Uterus (tissue), 4 donors: Measurements from ENCODE around the gene MAN2A1. TPM values are rescaled to one million over a fixed set of nuclear protein-coding genes. Genes with fewer than 3 reads are reported as not detected.

Source experiments
- DNase-seq, 2 donors: peaks; one replicate each; pipeline ENCODE4 v3.0.0-alpha.2; 2019 to 2020
- H3K27ac ChIP-seq, 2 donors: fragments of 200-600 bp; sonication (generic); 1 replicate in 1 of 2; 2 replicates in 1 of 2; pipeline ENCODE4 v1.5.1; 2016 to 2018
- H3K27me3 ChIP-seq, 2 donors: fragments of 200-600 bp; sonication (generic); one replicate each; pipeline ENCODE4 v1.5.1; 2018 to 2019; ENCODE audit warnings: control low read depth in 1 of 2
- H3K36me3 ChIP-seq, 2 donors: fragments of 200-600 bp; sonication (generic); one replicate each; pipeline ENCODE4 v1.5.1; 2019; ENCODE audit warnings: control low read depth in 1 of 2
- H3K4me1 ChIP-seq, 2 donors: fragments of 200-600 bp; sonication (generic); one replicate each; pipeline ENCODE4 v1.5.1; 2018 to 2019; ENCODE audit warnings: control low read depth in 1 of 2
- H3K4me3 ChIP-seq, 2 donors: fragments of 200-600 bp; sonication (generic); 1 replicate in 1 of 2; 2 replicates in 1 of 2; pipeline ENCODE4 v1.5.1; 2018 to 2019; ENCODE audit warnings: mild to moderate bottlenecking in 1 of 2
- H3K9me3 ChIP-seq, 2 donors: fragments of 200-600 bp; sonication (generic); one replicate each; pipeline ENCODE4 v1.5.1; 2019; ENCODE audit warnings: control low read depth in 1 of 2
- POLR2A ChIP-seq, 2 donors: fragments of 450-650 bp; IDR thresholded peaks; one replicate each; pipeline ENCODE4 v1.6.1; 2016; ENCODE audit warnings: antibody characterized with exemption in 2 of 2, mild to moderate bottlenecking in 1 of 2, moderate library complexity in 1 of 2
- intact Hi-C: fragments of 100-400 bp; cut with DNase I; formaldehyde crosslinking; loops from one replicate; pipeline ENCODE4 v1.15.1; 2023; ENCODE audit warnings: low total_unique reads
- total RNA-seq, 4 donors: library from RNA; depleted of rRNA in 3 of 4; stranded (reverse); fragments of >200 nt in 3 of 4; gene quantifications; one replicate each; pipeline versions ENCODE4 v1.1.0 to v1.2.4, GENCODE V29; 2014 to 2023
- TF ChIP-seq, protein P1 (sequence below), 4 experiments: fragments of 200-600 bp in 2 of 4; fragments of 450-650 bp in 2 of 4; sonication (generic) in 2 of 4; IDR thresholded peaks; one replicate each; pipeline ENCODE4 v1.5.1; 2016 to 2019; ENCODE audit warnings: antibody characterized with exemption in 4 of 4, mild to moderate bottlenecking in 2 of 4, moderate library complexity in 1 of 4
- donor health status: DM: yes; HTN: yes; CAD: no.

MAN2A1 gene
- total RNA-seq, 4 donors from 2014 or later: 22.8 to 109 (median 40.6) TPM

DNA sequence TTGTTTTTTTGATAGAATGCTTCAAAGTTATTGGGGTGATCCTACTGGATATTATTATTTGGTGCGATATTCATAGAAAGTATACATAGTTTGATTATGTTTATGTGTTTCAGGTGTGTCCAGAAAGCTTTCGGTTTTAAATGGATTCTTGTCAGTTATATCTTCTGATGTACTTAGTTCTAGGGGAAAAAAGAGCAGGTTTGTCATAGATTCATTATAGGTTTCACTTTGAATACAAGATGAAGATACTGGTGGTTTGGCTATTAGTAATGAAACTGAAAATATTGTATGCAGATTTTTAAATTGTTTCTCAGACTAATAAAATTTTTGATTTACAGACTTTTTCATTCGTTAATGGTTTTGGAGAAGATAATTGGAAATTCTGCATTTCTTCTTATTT, 98.9 kb downstream of the MAN2A1 start:
- H3K4me1 ChIP-seq: no peaks in the 10 kb centered on the region
- DNase-seq: no peak
- intact Hi-C loops: no loop called here
- H3K4me3 ChIP-seq: no peak overlapping the region
- H3K36me3 ChIP-seq: no peaks in the 10 kb centered on the region
- H3K27ac ChIP-seq: no peak overlapping the region
- TF ChIP-seq, protein P1, sequence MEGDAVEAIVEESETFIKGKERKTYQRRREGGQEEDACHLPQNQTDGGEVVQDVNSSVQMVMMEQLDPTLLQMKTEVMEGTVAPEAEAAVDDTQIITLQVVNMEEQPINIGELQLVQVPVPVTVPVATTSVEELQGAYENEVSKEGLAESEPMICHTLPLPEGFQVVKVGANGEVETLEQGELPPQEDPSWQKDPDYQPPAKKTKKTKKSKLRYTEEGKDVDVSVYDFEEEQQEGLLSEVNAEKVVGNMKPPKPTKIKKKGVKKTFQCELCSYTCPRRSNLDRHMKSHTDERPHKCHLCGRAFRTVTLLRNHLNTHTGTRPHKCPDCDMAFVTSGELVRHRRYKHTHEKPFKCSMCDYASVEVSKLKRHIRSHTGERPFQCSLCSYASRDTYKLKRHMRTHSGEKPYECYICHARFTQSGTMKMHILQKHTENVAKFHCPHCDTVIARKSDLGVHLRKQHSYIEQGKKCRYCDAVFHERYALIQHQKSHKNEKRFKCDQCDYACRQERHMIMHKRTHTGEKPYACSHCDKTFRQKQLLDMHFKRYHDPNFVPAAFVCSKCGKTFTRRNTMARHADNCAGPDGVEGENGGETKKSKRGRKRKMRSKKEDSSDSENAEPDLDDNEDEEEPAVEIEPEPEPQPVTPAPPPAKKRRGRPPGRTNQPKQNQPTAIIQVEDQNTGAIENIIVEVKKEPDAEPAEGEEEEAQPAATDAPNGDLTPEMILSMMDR (IDR thresholded peaks at IDR 0.05): no peak
- no peak for TF ChIP-seq POLR2A (IDR thresholded peaks at IDR 0.05)
- no peaks in the 10 kb centered on the region for H3K27me3 ChIP-seq
- H3K9me3 ChIP-seq: no peaks in the 10 kb centered on the region

DNA sequence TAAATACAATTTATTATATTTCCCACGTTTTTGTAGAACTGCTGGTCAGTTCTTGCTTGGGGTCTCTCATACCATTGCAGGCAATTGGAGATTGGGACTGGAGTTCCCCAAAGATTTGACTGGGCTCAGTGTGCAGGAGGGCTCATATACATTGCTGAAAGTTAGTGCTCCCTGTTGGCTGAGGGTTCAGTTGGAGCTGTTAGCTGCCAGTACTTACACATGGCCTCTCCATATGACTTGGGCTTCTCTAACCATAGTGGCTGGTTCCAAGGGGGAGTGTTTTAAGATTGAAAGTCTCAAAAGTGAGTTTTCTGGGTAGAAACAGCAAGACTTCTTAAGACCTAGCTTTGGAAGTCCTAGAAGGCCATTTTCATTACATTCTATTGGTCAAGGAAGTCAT, 102.9 kb downstream of the MAN2A1 start:
- H3K27ac ChIP-seq: no peak overlapping the region
- H3K4me1 ChIP-seq: no peaks in the 10 kb centered on the region
- no peaks in the 10 kb centered on the region for H3K9me3 ChIP-seq
- DNase-seq: no peak
- intact Hi-C loops: no loop called here
- no peaks in the 10 kb centered on the region for H3K36me3 ChIP-seq
- TF ChIP-seq POLR2A (IDR thresholded peaks at IDR 0.05): no peak
- TF ChIP-seq, protein P1 (IDR thresholded peaks at IDR 0.05): no peak
- no peak overlapping the region for H3K4me3 ChIP-seq
- no peaks in the 10 kb centered on the region for H3K27me3 ChIP-seq

DNA sequence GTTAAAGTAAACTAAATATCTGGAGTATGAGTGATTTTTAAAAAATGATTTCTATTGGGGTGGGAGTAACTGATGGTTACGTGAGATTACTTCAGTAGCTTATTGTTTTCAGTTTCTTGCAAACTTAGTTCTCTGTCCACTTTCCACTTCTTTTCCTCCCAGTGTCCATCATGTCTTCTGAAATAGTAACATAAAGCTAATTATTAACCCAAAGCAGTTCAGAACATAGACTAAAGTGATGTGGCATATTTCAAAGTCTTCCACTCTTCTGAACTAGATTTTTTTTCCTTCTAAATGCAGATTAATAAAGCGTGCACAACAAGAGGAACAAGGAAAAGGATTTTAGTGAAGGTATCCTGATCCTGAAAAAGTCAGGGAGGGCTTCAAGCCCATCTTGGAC, 114.1 kb downstream of the MAN2A1 start:
- no peaks in the 10 kb centered on the region for H3K27me3 ChIP-seq
- no peaks in the 10 kb centered on the region for H3K4me1 ChIP-seq
- no peaks in the 10 kb centered on the region for H3K9me3 ChIP-seq
- intact Hi-C loops: no loop called here
- no peak overlapping the region for H3K4me3 ChIP-seq
- DNase-seq: no peak
- no peak for TF ChIP-seq POLR2A (IDR thresholded peaks at IDR 0.05)
- TF ChIP-seq, protein P1 (IDR thresholded peaks at IDR 0.05): no peak
- H3K36me3 ChIP-seq: peaks cover 0 to 4% of the 10 kb centered on the region in 2 donors
- no peak overlapping the region for H3K27ac ChIP-seq

DNA sequence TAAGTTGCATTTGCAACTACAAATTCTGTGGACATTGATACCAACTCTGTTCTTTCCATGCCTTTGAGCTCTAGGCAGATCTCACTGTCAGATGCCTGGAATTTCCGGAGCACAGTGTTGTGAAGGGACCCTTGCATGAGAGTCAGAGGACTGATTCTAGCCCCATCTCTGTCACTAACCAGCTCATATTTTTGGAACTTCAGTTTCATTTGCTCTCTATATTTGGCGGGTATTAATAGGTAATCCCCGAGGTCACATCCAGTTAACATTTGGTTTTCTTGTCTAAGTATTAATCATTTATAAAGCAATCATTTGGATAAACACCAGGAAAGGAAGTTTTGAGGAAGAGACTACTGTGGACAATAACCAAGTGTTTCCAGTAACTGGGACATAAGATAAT, 115.7 kb downstream of the MAN2A1 start:
- no peak overlapping the region for H3K27ac ChIP-seq

DNA sequence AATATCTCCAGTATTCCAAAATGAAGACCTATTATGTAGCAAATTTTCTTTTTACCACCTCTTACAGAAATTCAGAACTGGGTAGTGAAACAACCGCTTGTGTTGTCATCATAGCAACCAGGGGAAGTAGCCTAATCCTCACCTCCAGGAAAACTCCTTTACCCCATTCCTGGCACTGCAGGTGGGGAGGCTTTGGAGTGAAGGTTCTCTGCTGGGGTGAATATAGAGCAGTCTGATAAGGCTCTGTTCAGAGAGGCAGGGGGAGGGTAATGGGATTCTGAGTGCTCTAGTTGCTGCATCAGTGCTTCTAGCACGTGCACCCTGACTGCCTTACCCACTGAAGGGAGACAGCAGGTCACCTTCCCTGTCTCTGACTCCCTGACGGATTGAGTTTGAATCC, 116.2 kb downstream of the MAN2A1 start:
- TF ChIP-seq, protein P1 (IDR thresholded peaks at IDR 0.05): no peak
- TF ChIP-seq POLR2A (IDR thresholded peaks at IDR 0.05): no peak
- DNase-seq: no peak
- no peaks in the 10 kb centered on the region for H3K27me3 ChIP-seq
- intact Hi-C loops: no loop called here
- H3K9me3 ChIP-seq: no peaks in the 10 kb centered on the region
- peaks cover 0 to 4% of the 10 kb centered on the region in 2 donors for H3K36me3 ChIP-seq
- H3K4me1 ChIP-seq: no peaks in the 10 kb centered on the region
- H3K27ac ChIP-seq: no peak overlapping the region
- no peak overlapping the region for H3K4me3 ChIP-seq

More for the DNA sequence above, 115.7 kb downstream of the MAN2A1 start:
- no peaks in the 10 kb centered on the region for H3K4me1 ChIP-seq
- H3K4me3 ChIP-seq: no peak overlapping the region
- no peaks in the 10 kb centered on the region for H3K9me3 ChIP-seq
- intact Hi-C loops: no loop called here
- no peaks in the 10 kb centered on the region for H3K27me3 ChIP-seq
- DNase-seq: no peak
- H3K36me3 ChIP-seq: peaks cover 0 to 4% of the 10 kb centered on the region in 2 donors
- TF ChIP-seq POLR2A (IDR thresholded peaks at IDR 0.05): no peak
- TF ChIP-seq, protein P1 (IDR thresholded peaks at IDR 0.05): no peak
